Testis (tissue), 2 donors: Measurements from ENCODE around the gene NCCRP1.

Experiments used
- CTCF ChIP-seq, 3 experiments: fragments of 450-650 bp in 2 of 3; fragments of 200-600 bp in 1 of 3; sonication (generic) in 1 of 3; IDR thresholded peaks; one replicate each; pipeline ENCODE4 v1.5.1; 2016 to 2019; ENCODE audit warnings: antibody characterized with exemption in 3 of 3, mild to moderate bottlenecking in 2 of 3, moderate library complexity in 1 of 3
- POLR2A ChIP-seq: fragments of 450-650 bp; IDR thresholded peaks from one replicate; pipeline ENCODE4 v1.6.1; 2017; ENCODE audit warnings: antibody characterized with exemption, mild to moderate bottlenecking, moderate library complexity

GRCh38 chr19:39174142-39174541 lies 22.6 kb upstream of the NCCRP1 start:
- TF ChIP-seq CTCF (IDR thresholded peaks at IDR 0.05) (no peak), POLR2A (no peak)
